ENCODE results near the gene SESN1.

The SESN1 gene

DNA sequence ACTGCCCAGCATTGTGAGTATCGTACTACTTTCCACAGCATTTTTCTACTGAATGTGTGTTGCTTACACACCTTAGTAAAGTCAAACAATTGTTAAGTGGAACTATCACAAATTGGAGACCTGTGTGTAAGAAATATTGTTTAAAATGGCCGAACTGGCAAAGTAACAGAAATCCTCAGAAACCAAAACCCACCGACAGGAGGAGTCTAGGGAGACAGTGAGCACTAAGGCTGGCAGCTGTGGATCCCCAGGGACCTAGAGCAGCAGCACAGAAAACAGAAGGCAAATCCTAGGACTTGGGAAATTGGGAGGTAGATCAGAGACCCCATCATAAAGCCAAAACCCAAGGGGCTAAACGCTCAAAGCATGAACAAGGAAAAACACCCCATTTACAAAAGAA lies 69.9 kb downstream of the SESN1 start:
- no peak for DNase-seq

DNA sequence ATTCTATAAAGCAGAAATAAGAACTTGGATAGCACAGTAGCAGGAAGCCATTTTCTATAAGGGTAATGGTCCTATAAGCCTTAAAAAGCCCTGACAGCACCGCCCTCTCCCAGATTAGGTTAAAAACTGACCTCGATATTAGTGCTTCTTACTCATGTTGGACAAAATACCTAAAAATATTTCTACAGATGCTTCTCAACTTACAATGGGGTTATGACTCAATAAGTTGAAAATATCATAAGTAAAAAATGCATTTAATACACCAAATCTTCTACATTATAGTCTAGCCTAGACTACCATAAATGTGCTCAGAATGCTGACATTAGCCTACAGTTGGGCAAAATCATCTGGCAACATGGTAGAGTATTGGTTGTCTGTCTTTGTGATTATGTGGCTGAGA lies 70.3 kb downstream of the SESN1 start:
- no peak for DNase-seq

DNA sequence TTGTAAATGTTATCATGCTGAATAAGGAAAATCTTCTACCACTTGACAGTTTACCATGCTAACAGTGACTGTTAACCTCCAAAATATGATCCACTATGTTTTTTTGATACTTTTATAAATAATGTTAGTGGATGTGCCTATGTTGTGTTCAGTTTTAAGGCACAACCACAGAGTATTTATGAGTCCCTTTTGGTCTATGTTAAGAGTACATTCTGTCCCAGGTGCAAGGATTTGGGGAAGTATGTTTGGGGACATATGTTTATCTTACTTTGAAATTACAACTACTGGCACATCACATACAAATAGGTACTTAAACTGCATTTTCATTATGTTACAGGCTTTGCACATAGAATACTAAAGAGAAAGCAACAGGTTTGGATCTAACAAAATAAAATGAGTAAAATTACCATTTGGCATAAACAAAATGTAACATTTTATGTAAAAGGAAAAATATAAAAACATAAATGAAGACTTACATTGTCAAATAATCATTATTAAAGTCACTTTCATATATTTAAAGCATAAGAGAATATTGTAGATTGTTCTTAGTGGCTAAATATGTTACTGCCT lies 71.2 kb downstream of the SESN1 start:
- DNase-seq: no peak

DNA sequence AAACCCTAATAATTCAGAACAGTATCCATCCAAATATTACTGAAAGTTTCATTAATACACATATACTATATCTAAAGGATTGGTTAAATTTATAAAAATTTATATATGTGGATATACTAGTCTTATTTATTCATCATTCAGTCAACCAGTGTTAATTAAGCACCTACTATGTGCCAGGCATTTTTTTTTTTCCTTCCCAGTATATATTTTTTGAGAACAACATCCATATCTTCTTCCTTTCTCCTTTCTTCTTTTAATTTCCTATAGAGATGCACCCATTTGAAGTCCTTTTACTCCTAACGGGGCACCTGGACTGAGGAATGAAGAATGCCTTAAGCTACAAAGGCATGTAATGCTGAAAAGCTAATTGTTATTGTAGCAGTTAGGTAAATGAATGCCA lies 72.8 kb downstream of the SESN1 start:
- DNase-seq: no peak

DNA sequence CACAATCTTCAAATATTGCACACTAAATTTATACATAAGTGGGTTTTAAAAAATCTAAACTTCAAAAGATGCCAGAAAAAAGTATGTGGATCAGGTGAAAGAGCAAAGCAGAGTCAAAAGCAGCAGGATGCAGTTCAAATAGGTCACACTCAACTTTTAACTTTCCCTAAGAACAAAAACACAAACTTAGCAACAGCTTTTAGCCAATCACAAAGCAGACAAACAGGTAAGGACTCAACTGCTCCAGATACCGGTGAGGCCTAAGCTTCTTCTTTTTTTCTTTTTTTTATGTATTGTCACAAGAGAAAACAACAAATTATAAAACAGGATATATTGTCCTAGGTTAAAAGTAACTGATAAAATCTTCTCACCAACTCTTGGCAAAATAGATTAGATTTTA lies 74.7 kb downstream of the SESN1 start:
- DNase-seq: peak; percentile 70

DNA sequence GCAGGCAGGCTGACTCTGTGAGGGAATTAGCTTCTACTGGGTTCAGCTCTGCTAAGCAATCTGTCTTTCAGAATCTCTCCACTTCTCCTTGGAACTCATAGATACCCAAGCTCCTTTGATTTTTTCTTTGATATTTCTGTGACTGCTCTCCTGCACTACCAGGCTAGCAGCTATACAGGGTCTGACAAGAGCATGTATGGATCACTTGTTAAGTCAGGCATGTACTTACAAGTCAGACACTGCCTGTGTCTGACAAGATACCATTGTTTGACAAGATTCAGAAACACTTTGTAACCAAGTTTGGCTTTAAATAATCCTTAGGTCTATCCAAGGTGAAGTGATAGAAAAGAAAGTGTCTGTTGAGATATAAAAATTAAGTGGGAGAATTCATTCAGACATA lies 79.5 kb downstream of the SESN1 start:
- no peak for DNase-seq

DNA sequence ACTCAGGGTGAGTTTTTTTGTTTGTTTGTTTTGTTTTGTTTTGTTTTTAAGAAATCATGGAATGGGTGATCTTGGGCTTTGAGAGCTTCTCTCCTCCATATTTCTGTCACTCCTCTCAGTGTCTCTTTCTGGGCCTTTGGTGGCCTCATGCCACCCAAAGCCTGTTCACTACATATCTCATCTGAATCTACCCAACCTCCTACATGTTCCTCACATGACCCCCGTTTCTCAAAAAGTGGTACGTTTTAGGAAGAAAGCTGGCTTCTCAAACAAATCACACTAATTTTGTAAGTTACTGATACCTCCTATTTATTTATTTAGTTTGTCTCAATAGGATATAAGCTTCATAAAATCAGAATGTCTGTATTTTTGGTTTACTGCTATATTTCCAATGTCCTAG lies 80.0 kb downstream of the SESN1 start:
- DNase-seq: no peak

DNA sequence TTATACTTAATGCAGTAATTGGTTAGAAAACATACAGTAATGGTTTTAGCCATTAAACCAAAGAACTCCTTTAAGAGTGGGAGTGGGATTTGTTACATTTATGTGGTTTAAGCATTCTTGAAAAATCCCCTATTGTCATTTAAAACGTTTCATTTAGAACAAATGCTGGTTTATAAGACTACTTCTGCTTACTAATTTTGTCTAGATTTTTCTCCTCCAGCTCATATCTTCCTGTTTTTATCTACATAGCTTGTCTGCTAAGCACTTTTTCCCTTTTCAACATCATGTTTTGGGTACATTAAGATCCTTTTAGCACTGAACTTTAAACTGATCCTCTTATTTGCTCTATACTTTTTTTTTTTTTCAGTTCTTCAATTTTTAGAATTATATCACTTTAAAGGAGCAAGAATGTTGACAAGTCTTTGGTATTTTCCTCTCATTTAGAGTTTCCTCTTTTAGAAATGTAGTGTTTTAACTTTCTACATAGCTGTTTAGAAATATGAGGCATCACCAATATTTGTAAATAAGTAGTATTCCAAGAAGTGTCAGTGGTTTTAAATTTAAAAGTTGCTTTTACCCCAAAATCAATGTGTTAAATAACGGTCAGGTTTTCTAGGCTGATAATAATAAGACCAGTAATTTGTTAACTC lies 80.9 kb downstream of the SESN1 start:
- DNase-seq: no peak

DNA sequence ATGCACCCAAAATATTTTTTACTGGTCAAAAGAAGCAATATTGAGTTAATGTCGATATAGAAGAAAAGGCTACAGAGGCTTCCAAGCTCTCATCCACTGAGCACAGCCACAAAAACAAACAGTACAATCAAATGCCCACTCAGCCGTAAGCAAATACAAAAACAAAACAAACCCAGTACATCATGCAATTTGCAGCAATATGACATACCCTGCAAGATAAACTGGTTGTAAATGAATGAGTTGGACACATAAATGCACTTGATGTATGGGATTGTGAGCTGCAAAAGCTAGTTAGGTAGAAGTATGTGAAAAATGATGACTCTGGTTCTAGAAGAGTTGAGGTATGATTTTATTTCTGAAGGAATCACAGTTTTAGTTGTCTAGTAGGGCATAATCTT lies 83.9 kb downstream of the SESN1 start:
- no peak for DNase-seq

DNA sequence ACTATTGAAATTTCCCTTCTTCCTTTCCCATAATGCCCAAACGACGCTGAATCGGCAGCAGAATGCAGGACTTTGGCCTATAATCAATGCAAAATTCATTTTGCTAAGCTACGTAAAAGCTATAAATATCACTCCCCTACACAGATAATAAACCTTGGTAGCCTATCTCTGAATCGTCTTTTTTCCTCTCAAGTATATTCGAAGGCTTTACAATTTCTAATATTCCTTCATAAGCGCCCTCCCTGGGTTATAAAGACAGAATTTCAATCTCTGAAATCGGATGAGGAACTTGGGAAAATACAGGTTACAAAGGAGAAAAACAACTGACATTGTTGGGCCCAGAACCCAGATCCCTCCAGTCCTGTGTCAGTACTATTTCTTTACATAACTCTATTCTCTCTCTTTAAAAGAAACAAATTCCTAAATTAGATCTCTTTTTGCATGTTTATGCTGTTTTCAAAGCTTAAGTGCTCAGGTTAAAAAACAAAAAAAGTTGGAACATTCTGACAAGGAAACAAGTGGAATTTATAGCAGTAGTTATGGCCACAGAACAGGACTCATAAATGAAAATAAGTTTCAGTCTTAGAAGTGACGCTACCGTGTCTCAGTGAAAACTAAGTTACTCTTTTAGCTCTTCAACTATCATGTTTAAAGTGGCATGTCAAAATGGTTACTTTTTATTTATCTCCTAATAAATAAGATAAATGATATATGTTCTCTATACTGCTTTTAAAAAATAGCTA lies 84.5 kb downstream of the SESN1 start:
- no peak for DNase-seq

DNA sequence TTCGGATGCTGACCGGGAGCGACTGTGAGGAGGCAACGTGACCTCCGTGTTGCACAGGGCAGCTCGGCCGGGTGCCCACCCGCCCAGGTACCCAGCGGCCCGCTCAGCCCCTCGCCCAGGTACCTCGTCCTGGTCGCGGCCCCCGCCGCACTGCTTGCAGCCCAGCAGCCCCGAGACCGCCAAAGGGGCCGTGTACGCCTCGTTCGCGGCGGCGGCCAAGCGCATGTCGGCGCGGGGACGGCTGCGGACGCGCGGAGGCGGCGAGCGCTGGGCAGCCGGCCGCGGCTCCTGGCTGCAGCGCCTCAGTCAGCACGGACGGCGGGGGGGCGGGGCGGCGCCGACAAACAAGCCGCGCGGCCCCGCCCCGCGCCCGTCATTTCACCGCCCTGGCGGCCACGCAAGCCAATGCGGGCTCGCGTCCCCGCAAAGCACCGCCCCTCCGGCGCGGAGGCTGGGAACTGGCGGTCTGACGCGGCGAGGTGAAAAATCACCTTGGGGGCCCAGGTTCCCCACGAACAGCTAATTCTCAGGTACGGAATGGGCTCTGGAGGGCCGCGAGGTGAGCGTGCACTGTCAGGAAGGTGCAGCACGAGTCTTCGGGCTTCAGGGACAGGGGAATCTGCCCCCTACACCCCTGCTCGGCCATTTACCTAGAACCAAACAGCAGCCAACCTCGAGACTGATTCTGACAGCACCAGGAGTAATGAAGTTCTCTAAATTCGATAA lies 85.2 kb downstream of the SESN1 start:
- peak; percentile 94 for DNase-seq

DNA sequence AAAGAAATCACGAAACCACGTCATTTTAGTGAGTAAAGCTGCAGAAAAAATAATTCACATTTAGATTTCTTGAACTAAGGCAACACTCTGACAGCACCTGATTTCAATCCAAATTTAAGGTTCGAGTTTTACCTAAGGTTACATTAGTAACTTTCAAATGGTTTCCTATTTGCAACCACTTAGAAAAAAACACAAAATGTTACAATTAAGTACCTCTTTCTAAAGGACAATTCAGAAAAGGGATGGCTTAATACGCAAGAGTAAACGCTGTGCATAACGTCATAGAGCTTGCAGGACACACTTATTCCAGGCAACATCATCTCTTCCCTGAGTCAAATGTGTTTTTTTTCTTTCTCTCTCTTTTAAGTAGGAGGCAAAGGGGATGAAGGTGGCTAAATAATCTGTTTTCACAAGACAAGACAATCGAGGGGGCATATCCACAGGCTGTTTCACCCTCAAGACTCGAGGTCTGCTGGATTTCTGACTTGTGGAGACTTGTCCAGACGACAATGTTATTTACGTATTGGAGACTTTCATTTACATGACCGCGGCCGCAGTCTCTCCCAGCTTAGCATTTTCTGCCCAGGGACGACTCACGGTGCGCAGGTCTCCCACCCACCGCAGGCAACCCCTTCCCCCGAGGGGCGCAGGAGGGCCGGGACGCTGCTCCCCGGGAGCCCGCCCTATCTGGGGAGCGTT lies 86.0 kb downstream of the SESN1 start:
- DNase-seq: peak; percentile 33

DNA sequence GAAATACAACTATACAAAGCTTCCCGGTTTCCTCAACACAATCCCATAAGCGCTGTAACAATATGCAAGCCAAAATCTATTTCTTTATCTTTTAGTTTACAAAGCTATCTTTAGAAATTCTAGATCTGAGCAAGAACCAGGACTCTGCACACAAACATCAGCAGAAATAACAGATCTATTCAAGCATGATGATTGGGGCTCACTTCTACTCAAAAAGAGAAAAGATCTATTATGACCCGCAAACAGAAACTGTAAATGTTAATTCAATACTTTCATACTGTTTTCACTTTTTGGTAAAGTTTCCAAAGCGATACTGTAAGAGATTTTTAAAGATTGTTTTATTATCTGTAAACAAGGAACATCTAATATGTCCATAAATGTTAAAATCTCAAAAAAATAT lies 86.6 kb downstream of the SESN1 start:
- DNase-seq: no peak

DNA sequence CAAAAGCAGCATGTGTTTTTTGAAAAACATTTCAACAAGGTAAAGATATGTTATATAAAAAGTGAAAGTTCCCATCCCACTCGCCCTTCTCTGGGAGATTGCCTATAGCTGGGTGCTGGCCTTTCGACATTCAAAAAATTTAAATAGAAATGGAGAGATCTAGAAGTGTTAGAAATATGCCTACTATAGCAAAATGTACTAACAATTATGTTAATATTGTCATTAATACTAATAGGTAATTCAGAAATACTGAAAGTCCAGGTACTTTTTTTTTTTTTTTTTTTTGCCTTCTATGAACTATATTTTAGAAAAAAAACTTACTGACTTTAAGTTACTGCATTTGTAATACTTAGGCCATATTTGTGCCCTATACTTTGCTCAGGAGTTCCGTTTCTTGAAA lies 87.1 kb downstream of the SESN1 start:
- DNase-seq: no peak

DNA sequence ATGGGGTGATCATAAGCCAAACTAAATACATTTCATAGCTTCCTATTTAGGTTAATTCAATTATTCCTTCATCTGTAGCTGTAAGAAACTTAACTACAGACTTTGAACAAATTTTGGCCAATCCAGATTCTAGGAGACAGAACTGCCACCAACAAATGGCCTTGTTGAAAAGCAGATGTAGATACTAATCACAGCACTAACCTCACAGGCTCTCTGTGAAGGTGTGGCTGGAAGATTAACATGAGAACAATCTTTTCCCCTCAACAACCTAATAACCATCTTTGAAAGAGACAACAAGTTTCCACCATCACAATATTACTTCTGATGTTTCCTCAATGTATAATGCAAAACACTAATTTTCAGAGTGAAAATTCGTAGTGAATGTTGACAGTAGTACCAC lies 87.8 kb downstream of the SESN1 start:
- DNase-seq: no peak

DNA sequence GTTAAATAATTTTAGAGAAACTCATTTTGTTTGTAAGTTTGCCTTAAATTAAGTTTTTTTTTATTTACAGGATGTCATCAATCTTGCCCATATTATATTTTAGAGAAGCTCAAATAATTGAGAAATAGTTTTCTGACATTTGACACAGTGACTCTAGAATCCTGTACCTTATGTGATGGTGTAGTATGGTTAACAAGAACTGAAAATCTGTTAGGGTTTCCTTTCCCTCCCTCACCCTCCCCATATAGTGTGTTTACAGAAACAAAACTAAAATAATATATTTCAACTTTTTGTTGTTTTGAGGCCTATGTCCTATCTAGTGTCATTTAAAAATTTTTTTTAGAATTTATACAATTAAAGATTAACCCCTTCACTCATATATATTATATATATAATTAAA lies 91.8 kb downstream of the SESN1 start:
- DNase-seq: no peak

DNA sequence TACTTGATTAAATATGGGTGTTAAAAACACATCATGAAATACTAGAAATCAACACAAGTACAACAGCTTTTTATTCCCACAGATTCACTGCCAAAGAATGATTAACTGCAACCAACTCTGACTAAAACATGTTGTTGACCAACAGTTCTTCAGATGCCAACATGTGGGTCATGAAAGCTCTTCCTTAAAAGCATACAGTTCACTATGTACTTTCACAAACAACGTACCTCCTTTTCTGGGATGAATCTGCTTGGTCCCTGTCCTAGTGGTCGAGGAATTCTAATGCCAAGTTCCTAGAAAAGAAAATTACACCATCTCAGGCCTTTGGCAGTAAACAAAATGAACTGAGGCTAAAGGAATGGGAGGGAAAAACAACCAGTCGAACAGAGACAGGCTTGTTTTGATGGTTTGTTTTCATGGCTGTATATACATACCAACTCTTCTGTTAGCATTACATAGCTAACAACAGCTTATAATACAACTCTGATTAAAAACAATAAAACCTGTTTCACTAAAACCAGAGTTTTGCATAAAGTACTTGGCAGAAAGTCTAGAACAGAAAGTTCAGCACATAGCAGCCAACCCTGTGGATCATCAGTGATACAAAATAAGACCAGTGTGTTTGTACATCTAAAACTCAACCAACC lies 92.5 kb downstream of the SESN1 start:
- no peak for DNase-seq

DNA sequence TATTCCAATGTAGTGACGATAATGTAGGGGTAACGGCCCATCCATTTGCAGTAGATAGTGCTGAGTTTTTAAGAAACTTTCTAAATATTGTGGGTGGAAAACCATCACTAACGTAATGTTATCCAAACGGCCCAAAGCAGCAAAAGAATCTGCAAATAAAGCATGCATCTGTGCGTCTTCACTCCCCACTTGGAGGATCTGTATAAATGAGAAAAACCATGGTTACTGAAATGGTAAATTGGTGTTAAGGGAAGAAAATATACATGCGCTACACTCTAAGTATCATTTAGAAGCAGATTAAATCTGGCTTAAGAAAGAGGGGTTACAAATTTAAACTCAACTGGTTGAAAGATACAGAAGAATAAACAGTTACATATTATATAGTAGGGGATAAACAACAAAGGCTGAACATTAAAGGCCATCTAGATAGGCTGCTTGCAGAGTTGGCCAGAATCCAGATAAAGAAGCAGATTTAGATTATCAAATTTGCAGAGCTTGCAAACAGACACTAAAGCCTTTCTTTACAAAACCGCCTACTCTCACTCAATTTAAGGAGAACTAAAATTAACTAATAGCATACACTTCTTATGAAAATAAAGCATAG lies 93.3 kb downstream of the SESN1 start:
- DNase-seq: no peak

DNA sequence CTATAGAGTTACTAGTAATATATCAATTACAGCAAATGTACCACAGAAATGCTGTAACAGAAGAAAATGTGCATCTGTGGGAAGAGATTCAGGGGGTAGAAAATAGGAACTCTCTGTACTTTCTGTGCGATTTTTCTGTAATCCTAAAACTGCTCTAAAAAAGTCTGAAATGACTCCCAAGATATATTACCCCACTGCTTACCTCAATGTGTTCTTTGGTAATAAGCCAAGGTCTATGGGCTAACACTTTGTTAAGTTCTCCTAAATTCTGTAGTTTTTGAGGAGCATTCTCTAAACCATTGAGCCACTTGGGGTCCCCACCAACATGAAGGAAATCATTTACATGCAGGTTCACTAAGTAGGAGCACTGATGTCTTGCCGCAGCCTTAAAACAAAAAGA lies 94.4 kb downstream of the SESN1 start:
- no peak for DNase-seq

DNA sequence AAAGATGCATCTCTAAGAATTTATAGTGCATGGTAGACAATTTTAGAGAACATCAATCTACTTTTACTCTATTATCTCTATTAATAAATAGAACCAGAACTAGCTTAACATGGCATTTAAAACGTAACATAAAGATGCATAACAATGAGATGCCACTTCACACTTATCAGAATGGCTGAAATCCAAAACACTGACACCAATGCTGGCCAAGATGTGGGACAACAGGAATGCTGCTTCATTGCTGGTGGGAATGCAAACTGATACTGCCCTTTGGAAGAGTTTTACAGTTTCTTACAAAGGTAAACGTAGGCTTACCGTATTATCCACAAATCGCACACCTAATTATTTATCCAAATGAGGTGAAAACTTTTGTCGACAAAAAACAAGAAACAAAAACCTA lies 95.2 kb downstream of the SESN1 start:
- no peak for DNase-seq

DNA sequence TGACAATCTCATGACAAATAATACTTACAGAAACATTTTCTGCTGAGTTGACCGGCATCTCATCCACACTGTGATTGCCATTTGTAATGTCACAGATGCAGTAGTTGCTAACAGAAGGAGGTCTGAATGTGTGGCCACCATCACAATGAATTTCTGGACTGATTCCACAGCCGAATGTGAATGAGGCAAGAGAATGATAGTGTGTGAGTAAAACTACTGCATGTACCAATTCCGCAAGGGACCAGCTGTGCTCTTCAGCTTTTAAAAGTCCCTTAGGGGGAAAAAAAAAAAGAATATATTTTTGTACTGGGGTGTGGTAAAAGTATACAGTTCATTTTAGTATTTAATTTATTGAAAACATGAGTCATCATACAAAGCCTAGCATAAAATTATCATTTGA lies 96.2 kb downstream of the SESN1 start:
- no peak for DNase-seq

DNA sequence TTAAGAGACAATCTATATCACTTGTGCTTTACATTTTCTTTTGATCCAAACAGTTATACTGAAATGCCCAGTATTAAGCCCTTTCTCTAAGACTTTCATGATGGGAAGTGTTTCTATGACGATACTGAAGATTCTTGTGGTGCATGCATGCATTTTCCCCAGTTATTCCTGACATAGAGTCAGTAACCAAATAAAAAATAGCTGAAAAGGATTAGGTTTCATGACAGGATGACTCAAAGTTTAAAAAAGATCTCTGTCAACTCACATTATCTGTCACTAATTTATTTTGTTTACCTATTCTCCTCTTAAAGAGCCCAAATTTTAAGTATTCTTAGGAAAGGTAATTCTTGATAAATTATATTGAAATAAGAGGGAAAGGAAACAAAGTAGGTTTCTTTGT lies 98.4 kb downstream of the SESN1 start:
- no peak for DNase-seq

Measured in CD4-positive, alpha-beta T cell treated with Interleukin-12 subunit alpha and Interleukin-12 subunit beta, for 1 hour (primary cell).